Activated naive CD4-positive, alpha-beta T cell (primary cell): ENCODE measurements around the gene CTNNA3.

Experiments
- DNase-seq, 4 experiments: peaks; one replicate each; lab custom pipeline; 2025; lab: John Stamatoyannopoulos, UW

The CTNNA3 gene

DNA sequence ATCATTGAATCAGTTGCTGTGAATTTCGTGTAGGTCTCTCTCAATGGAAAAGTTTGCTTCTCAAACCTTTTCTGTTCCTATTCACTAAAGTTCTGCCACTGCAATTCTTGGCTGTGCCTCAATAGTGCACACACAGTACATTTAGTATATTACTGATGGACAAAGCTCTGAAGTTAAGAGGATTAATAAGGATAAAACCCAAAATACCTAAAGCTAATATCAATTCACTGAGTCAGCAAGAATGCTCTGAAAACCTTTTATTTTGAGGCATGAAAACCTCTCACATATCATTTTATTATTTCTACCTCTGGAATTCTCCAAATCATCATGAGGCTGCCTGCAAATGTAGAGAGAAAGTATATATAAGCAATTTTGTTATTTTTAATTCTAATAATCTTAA lies 1403.5 kb downstream of the CTNNA3 start:
- DNase-seq, result no peak

DNA sequence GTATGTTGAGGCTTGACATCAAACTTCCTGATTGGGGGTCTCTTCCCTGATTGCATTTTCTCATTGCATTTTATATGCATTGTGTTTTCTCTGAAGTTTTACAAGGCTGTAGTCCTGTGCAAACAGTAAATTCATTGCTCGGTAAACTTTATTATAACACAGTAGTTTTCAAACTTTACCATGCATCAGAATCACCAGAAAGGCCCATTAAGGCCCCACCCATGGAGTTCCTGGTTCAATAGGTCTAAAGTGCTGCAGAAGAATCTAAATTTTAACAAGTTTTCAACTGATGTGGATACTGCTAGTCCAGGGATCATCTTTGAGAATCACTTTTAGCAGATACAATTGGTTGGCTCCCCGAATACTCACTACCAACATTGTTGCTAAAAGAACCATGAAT lies 1404.9 kb downstream of the CTNNA3 start:
- DNase-seq, result no peak

DNA sequence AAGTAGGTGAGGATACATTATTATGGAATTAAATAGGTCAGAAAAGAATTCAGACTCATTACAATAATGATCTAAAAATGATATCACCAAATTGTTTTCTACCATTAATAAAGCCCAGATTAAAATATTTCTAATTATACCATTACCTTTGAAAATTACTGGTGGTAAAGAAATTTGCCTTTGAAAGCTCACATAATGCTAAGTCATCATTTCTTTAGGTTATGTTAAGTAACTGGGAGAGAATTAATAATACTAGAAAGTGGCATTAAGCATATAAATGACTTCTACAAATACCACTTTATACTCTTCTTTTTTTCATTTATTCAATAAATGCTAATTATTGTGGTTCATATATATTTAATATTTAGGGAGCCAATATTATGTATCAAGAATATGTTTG lies 1411.4 kb downstream of the CTNNA3 start:
- no peak for DNase-seq

DNA sequence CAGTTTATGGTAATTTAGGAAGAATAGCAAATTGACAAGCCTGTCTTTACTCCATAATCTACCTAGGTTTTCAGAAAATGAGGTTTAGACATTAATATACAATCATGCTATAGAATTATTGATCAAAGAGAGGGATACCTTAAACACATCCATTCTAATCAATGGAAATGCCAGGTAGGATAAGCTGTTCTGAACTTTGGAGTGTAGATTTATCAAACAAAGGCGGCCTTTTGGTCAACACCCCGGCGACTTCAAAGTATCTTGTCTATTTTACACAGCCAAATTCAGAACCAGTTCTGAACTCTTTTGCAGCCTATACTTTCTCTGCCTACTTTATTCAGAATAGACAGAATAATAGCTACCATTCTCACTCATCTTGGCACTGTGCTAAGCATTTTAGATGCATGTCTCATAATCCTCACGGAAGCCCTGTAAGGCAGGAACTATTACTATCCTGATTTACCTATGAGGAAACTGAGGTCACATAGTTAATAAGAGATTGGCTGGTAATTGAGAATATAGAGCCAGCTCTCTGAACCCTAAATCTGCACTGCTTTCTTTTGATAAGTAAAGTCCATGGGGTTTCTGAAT lies 1412.0 kb downstream of the CTNNA3 start:
- DNase-seq, result no peak

DNA sequence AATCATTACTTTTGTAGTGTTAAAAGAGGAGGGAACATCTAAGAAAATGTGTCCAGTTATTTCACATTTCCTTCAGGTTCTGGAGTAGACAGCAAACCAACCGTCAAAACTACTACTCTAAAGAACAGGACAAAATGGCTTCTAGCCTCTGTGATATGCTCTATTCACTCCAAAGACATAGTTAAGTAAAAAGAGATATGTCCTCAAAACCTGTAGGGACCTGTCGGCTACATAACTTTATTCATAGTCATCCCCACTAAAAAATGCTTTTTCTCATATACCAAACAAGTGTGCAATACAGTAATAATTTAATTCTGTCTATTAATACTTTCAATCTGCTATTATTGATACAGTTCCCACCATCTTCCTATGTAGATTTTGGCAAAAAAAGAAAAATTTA lies 1412.9 kb downstream of the CTNNA3 start:
- no peak for DNase-seq

DNA sequence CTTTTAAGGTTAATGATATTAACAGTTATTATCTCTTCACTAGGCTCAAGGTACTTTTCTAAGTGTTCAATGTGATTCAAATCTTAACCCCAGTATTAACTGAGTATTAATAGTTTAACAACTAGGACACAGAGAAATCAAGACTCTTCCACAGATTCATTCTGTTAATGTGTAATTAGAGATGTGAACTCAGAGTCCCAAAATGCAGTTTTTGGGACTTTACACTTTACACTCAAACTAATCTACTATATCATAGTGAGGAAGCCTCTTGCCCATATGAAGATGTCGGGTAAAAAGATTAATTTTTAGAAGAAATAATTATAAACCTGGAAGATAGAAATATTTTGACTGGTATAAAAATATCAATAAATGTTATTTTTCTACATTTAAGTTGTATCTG lies 1414.7 kb downstream of the CTNNA3 start:
- DNase-seq, result no peak

DNA sequence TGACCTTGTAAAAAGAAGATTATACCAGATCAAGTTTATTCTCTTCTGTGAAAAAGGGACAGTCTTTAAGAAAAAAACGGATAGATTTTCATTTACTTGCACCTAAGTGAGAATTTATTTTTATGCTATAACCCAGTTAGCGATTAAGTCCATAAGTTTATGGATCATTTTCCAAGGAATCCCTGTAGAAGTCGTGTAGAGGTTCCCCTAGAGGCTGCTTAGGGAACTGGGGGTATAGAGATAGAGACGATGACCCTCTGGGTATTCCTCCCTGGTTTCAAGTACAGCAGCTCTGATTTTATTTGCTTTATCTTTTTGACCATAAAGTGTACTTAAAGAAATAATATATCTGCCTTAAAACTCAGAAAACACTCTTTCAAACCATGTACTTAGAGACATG lies 1418.5 kb downstream of the CTNNA3 start:
- DNase-seq, result no peak

DNA sequence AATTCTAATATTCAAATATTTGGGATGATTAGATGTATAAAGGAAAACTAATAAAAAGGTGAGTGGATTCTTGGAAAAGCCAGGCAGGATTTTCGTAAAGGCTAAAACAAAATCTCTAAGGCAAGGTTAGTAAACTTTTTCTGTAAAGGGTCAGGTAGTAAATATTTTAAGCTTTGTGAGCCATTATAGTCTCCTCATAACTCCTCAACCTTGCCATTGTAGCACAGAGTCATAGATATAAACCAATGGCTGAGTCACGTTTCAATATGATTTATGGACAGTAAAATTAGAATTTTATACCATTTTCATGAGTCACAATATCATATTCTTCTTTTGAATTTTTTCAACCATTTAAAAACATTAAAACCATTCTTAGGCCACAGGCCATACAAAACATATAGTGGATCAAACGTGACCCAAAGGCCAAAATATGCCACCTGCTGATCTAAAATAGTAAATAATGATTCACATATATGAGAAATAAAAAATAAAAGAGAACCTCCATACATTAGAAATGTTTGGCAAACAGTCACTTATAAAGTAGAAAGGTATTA lies 1422.0 kb downstream of the CTNNA3 start:
- DNase-seq, result no peak

DNA sequence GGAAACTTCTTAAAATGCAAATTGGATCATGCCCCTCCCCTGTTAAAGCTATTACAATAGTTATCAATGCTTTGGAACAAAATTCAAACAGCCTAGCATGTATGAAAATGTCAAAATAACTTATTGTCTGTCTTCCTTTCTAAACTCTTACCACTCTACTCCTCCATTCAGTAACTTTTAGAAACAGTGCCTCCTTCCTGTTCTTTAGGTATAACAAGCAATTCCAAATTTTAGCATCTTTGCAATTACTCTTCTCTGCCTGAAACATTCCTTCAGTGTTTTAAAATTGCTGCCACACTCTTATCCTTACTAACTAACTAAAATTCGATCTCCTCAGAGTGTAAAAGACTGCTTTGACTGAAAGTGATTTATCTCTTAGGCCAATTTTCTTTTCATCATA lies 1430.6 kb downstream of the CTNNA3 start:
- no peak for DNase-seq

DNA sequence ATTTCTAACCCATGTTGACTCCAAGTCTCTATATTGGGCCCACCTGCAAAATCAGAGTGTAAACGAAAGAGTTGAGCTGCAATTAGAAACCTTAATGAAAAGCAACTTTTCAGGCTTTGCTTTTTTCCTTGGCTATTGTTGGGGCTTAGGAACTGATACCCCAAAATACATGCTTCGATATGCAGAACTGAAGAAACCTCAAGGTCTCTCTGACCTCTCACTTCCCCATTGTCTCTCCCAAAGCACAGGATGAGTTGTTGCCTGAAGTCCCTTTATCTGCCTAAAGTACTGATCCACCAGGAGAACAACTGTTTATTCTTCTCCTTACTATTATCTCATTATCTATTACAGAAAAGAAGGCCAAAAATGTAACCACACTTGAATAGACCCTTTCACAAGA lies 1436.2 kb downstream of the CTNNA3 start:
- DNase-seq, result no peak

DNA sequence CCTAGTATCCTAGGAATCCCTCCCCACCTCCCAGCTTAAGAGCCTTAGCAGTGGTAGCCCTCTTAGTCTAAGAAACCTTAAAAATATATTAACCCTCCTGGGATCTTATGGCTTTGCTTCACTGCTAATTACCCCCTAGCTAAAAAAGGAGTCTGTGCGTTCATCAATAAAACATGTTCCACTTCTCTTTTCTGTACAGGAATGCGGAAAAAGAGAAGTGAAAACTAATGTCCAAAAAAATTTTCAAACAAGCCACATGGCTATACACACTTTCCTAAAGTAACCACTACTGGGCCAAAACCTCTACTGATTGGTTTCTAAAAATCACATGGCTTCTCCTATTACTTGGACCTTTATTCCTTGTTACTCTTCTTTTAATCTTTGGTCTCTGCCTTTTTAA lies 1437.3 kb downstream of the CTNNA3 start:
- DNase-seq, result no peak

DNA sequence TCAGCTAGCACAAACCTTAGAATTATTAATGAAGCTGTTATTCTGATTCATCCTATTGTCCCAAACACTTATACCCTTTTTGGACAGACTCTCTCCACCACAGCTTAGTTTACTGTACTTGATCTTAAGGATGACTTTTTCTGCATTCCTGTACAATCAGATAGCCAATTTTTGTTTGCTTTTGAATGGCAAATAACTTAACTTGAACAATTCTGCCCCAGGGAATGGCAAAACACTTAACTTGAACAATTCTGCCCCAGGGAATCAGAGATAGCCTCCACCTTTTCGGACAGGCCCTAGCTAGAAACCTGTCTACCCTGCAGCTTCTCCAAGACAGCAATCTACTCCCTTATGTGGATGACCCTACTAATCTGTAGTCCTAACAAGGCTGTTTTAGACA lies 1438.2 kb downstream of the CTNNA3 start:
- DNase-seq, result no peak

DNA sequence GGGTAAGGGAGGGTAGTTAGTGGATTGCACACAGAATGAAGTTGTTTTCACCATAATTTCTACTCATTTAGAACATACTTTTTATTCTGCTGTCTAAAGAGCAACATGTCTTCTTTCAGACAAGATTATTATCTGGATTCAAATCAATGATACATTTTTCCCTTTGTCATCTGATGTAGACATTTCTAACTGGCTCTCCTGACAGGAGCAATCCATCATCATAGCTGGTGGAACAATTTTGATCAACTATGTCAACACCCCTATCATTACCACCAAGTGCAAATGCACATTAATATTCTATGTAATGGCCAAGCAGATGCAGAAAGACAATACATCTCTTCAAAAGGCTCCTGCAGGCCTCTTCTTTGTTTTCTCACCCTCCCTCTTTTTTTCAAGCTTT lies 1443.0 kb downstream of the CTNNA3 start:
- no peak for DNase-seq

DNA sequence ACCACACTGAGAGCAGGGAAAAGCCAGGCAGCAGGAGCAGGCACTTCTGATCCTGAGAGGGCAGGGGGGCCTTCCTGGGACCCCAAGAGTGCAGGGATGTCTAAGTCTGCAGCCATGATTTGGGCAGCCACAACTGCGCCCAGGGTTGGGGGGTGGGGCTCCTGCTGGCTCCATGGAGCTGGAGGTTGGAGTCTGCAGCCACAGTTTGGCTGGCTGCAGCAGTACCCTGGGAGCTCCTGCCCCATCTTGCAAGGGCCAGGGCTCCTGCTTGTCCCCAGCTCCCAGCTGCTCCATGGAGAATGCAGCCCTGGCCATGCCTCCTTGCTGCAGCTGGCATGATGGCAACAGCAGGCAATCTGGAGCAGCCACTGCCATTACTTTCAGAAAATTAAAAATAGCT lies 1449.8 kb downstream of the CTNNA3 start:
- DNase-seq, result no peak

DNA sequence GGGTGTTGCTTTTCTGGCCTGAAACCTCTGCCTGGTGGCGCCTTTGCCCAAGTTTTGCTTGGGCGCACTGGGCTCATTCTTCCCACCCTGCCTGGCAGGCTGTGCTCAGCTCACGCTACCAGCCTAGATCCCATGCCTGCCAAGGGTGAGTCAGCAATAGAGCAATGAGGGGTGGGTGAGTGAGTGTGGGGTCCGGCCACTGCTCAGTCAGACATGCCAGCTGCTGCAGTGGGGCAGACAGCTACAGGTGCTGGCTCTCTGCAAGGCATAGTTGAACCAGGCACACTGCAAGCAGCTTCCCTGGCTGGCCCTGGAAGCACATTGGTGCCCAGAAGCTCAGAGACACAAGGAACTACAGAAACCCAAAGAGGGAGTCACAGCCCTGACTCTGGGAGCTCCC lies 1451.0 kb downstream of the CTNNA3 start:
- no peak for DNase-seq

DNA sequence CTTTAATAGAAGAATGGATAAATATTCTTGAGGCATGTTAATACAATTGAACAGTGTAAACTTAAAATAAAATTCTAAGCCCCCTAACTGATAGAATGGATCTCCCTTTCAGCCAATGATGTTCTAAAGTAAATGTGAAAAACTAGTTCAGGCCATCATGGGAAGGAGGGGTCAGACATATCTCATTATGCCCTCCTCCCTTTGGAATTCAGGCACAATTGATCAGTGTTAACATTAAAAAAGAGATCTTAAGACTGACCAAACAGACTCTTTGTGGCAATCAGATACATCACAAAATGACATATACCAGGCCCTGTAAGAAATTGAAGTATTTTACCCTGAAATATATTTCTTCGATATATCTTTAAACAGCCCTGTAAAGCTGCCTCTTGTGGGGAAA lies 1453.1 kb downstream of the CTNNA3 start:
- no peak for DNase-seq

DNA sequence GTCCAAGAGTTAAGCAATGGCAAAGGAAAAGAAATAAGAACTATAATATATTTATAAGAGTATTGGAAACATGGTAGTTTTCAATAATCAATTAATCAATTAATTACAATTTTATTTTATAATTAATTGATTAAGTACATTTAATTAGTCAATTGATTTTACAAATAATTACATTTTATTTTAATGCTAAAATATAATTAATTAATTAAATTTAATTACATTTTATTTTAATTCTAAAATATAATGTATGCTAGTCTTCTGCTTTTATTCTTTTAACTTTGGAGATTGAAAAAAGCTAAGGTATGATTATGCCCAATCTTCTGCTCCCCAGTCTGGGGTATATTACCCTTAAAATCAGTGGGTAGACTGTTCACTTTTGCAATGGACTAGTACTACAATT lies 1456.9 kb downstream of the CTNNA3 start:
- DNase-seq, result no peak

DNA sequence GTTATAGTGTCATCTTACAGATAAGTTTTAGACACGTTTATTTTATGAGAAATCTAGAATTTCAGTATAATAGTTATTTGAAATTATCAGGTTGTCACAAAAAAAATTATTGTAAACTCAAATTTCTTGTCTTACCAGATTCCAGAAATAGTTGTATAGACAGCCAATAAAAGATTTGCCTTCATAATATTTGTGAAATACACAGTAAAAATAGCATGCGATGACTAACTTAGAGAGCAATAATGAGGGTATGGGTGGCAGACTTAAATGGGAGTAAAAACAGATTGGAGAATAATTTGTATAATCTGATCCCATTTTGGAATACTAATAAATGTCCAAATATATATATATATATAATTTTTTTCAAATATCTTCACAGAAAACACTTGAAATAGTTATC lies 1457.7 kb downstream of the CTNNA3 start:
- no peak for DNase-seq

DNA sequence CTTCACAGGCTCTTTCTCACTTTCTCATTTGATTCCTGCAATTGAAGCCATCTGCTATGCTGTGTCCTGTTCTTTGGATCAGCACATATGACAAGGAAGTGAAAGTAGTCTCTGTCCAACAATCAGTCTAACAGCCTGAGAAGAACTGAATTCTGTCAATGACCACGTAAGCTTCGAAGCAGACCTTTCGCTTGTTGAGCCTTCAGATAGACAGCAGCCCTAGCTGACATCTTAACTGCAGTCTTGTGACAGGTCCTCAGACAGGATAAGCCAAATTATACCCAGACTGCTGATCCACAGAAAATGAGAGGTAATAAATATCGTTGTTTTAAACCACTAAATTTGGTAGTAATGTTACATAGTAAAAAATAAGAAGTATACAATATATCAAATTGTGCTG lies 1461.1 kb downstream of the CTNNA3 start:
- no peak for DNase-seq

DNA sequence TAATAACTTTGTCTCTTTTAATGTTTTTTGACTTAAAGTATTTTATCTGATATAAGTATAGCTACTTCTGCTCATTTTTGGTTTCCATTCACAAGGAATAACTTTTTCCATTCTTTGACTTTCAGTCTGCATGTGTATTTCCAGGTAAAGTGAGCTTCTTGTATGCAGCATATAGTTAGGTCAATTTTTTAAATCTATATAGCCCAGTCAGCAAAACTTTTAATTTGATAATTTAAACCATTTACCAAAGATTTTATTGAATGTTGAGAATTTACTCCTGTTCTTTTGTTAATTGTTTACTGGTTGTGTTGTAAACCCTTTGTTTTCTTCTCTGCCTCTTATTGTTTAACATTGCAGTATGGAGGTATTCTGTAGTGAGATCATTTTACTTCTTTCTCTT lies 1467.1 kb downstream of the CTNNA3 start:
- DNase-seq, result no peak

DNA sequence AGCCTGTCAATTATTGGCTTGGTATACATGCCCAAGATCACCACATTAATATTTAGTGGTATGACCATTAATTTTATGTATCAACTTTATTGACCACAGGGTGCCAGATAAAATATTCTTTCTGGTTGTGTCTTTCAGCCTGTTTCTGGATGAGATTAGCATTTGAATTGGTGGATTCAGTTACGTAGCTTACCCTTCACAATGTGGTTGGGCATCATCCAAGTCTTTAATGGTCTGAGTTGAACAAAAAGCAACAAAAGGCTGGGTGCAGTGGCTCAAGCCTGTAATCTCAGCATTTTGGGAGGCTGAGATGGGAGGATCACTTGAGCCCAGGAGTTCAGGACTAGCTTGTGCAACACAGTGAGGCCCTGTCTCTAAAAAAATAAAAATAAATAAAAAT lies 1472.3 kb downstream of the CTNNA3 start:
- no peak for DNase-seq

DNA sequence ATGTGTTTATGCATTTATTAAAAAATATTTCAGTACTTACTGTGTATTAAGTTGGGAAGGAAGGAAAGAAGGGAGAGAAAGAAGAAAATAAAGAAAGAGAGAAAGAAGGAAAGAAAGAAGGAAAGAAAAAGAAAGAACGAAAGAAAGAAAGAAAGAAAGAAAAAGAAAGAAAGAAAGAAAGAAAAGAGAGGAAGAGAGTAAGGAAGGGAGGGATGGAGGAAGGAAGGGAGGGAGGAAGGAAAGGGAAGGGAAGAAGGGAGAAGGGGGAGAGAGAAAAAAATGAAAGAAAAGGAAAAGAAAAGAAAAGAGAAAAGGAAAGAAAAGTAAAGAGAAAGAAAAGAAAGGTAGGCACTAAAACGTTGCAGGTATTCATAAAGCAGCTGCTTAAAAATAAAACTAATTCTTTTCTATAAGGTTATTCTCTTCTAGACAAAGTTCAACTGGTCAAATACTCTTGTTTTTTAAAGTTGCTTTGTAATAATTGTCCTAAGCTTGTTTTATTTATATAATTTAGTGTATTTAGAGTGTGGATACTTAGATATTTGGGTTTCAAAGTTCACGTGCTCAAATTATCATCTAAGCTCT lies 1473.4 kb downstream of the CTNNA3 start:
- no peak for DNase-seq

DNA sequence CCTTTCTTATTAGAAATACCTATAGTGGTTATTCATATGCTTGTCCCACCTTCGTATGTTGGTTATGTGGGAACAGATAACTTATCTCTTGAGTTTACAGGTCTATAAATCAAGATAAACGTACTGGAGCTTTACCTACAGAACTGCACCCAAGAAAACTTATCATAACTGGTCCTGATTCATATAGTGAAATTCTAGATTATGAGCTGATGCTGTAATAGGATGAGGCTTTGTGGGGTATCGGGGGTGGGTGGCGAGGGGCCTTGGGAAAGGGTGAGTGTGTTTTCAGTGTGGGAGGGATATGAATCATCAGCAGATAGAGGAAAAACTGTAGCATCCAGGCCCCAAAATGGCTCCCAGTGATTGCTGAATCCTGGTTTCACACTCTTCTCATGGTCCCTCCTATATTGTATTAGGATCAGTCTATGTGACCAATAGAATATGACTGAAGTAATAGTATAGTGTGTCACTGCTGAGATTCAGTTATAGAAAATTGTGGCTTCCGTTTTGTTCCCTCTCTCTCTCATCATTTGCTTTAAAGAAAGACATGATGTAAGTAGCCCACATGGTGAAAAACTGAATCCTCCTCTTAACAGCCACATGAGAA lies 1476.9 kb downstream of the CTNNA3 start:
- no peak for DNase-seq

DNA sequence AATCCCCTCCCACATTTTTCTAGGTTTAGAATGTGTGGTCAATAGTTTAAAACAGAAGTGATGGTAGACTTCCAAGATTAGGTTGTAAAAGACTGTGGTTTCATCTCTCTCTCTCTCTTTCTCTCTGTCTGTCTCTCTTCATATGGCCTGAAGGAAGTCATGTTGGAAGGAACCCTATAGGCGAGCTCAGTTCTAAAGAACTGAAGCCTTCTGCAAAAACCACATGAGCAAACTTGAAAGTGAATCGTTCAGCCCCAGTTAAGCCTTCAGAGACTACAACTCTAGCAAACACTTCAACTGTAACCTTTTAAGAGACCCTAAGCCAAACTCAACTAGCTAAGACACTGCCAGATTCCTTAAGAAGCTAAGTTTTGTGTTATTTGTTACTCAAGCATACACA lies 1477.7 kb downstream of the CTNNA3 start:
- DNase-seq, result no peak
